ENCODE results near the gene CLDN2. TPM values are rescaled to one million over a fixed set of nuclear protein-coding genes. Genes with fewer than 3 reads are reported as not detected.
A peak's percentile ranks its signal among the peaks of the same experiment; 100 is the strongest.

The CLDN2 gene
- total and polyA plus RNA-seq, 10 of the 15 experiments (the other 5 are each of a cell fraction or from before 2014, with no cell fraction given): 0.06 TPM; not detected in 9

GRCh38 chrX:106952988-106953387 is 32.8 kb downstream of the CLDN2 start:
- H3K36me3 ChIP-seq (ENCODE audit: control insufficient read depth in 2 of 2, insufficient read depth in 2 of 2, low read length in 1 of 2): no peaks in the 10 kb centered on the region
- no peaks in the 10 kb centered on the region for H3K9me3 ChIP-seq (replicated peaks; ENCODE audit: control insufficient read depth, insufficient read depth, low read length)
- H3K9ac ChIP-seq (ENCODE audit: control insufficient read depth, insufficient read depth, low read length): no peak overlapping the region
- H3K27ac ChIP-seq (ENCODE audit: control insufficient read depth, insufficient read depth): no peak overlapping the region
- in situ Hi-C loops (cut with MboI) (no loop called here), intact Hi-C loops (cut with micrococcal nuclease; ENCODE audit: unreplicated experiment) (loop anchor here (1.0 kb wide), 1 partner anchor 55 kb away; no protein-coding TSS in a partner anchor)
- WGBS (ENCODE audit: insufficient coverage, insufficient replicate concordance, low lambda C conversion rate, missing lambda C conversion rate): 33% methylated on average over 1 of the region's 1 CpG
- H3K27me3 ChIP-seq (replicated peaks in 1 of 2; ENCODE audit: control insufficient read depth in 2 of 2, insufficient read depth in 2 of 2, low read length in 1 of 2): no peaks in the 10 kb centered on the region; a peak in 1 of 4 replicates
- ChIA-PET POLR2A (no interaction called here), SMC1A (ENCODE audit: uncharacterized antibody, unreplicated experiment) (no interaction called here), CTCF (interaction anchor here (0.8 to 1.1 kb wide), 3 partner anchors 16 to 59 kb away, joined by 3 to 4 read pairs (median 3); no protein-coding TSS in a partner anchor), RAD21 (ENCODE audit: unreplicated experiment) (no interaction called here)
- no peak overlapping the region for H2AFZ ChIP-seq (ENCODE audit: control insufficient read depth, low read depth, low read length)
- FAIRE-seq (no peak), ATAC-seq (no peak), DNase-seq (ENCODE audit: low read depth, low spot score) (no peak)
- H3K4me1 ChIP-seq (ENCODE audit: control insufficient read depth, insufficient read depth, low read length): no peaks in the 10 kb centered on the region
- H3K79me2 ChIP-seq (ENCODE audit: control insufficient read depth, insufficient read depth, low read length): no peaks in the 10 kb centered on the region
- no TSS peak for BruUV-seq (replicated peaks)
- H3K4me3 ChIP-seq: no peak overlapping the region
- H3K4me2 ChIP-seq (ENCODE audit: control insufficient read depth, insufficient read depth): no peak overlapping the region
- TF ChIP-seq POU2F2 (IDR thresholded peaks at IDR 0.05; ENCODE audit: borderline replicate concordance, low read depth, low read length) (no peak), CTCF (IDR thresholded peaks at IDR 0.05 in 2 of 3, conservative IDR thresholded peaks at IDR 0.05 in 1 of 3; ENCODE audit: control insufficient read depth in 2 of 3, extremely low read depth in 1 of 3, insufficient read depth in 1 of 3, low read depth in 3 of 3, low read length in 3 of 3) (peak in 1 of 3 experiments; percentile 36; a peak in 3 of 6 replicates), SMC3 (IDR thresholded peaks at IDR 0.05; ENCODE audit: borderline replicate concordance, low read length) (peak; percentile 15; the same call in 1 of the 2 replicates)
- no peaks in the 10 kb centered on the region for H4K20me1 ChIP-seq (ENCODE audit: control insufficient read depth, insufficient read depth)

GRCh38 chrX:106954041-106954440 is 33.8 kb downstream of the CLDN2 start:
- Histone ChIP-seq H3K9ac (ENCODE audit: control insufficient read depth, insufficient read depth, low read length) (no peak overlapping the region), H3K27me3 (replicated peaks in 1 of 2; ENCODE audit: control insufficient read depth in 2 of 2, insufficient read depth in 2 of 2, low read length in 1 of 2) (no peaks in the 10 kb centered on the region; a peak in 1 of 4 replicates), H3K36me3 (ENCODE audit: control insufficient read depth in 2 of 2, insufficient read depth in 2 of 2, low read length in 1 of 2) (no peaks in the 10 kb centered on the region), H3K4me2 (ENCODE audit: control insufficient read depth, insufficient read depth) (no peak overlapping the region), H3K27ac (ENCODE audit: control insufficient read depth, insufficient read depth) (no peak overlapping the region), H2AFZ (ENCODE audit: control insufficient read depth, low read depth, low read length) (no peak overlapping the region), H3K4me3 (no peak overlapping the region), H4K20me1 (ENCODE audit: control insufficient read depth, insufficient read depth) (no peaks in the 10 kb centered on the region), H3K4me1 (ENCODE audit: control insufficient read depth, insufficient read depth, low read length) (no peaks in the 10 kb centered on the region), H3K9me3 (replicated peaks; ENCODE audit: control insufficient read depth, insufficient read depth, low read length) (no peaks in the 10 kb centered on the region), H3K79me2 (ENCODE audit: control insufficient read depth, insufficient read depth, low read length) (no peaks in the 10 kb centered on the region)
- ChIA-PET POLR2A (no interaction called here), SMC1A (ENCODE audit: uncharacterized antibody, unreplicated experiment) (no interaction called here), RAD21 (ENCODE audit: unreplicated experiment) (no interaction called here), CTCF (interaction anchor here (1.0 to 1.8 kb wide), 2 partner anchors 55 to 60 kb away, joined by 4 to 9 read pairs; no protein-coding TSS in a partner anchor)
- in situ Hi-C loops (cut with MboI): no loop called here
- WGBS (ENCODE audit: insufficient coverage, insufficient replicate concordance, low lambda C conversion rate, missing lambda C conversion rate): 17% methylated on average over 4 of the region's 4 CpGs
- no peak for DNase-seq (ENCODE audit: low read depth, low spot score)
- BruUV-seq (replicated peaks): no TSS peak
- peak; percentile 52 for ATAC-seq
- no peak for FAIRE-seq
- intact Hi-C loops (cut with micrococcal nuclease; ENCODE audit: unreplicated experiment): no loop called here
- TF ChIP-seq ASH2L (IDR thresholded peaks at IDR 0.05; ENCODE audit: borderline replicate concordance, low read depth): no peak
- no peak for TF ChIP-seq IKZF2 (IDR thresholded peaks at IDR 0.05)
- no peak for TF ChIP-seq USF2 (IDR thresholded peaks at IDR 0.05; ENCODE audit: borderline replicate concordance, low read depth, low read length)
- TF ChIP-seq CREM (IDR thresholded peaks at IDR 0.05; ENCODE audit: low read depth): no peak
- no peak for TF ChIP-seq RBBP5 (conservative IDR thresholded peaks at IDR 0.05)
- TF ChIP-seq SIX5 (IDR thresholded peaks at IDR 0.05; ENCODE audit: low read depth, low read length, severe bottlenecking): no peak
- peak; percentile 56; the same call in 1 of the 2 replicates for TF ChIP-seq ZNF24 (IDR thresholded peaks at IDR 0.05)
- no peak for TF ChIP-seq ATF3 (IDR thresholded peaks at IDR 0.05; ENCODE audit: borderline replicate concordance, extremely low read depth, low read depth, low read length)
- TF ChIP-seq NFXL1 (IDR thresholded peaks at IDR 0.05; ENCODE audit: borderline replicate concordance): no peak
- peak; percentile 63 for TF ChIP-seq MEF2B (IDR thresholded peaks at IDR 0.05; ENCODE audit: partially characterized antibody, poor library complexity, severe bottlenecking)
- no peak for TF ChIP-seq ZZZ3 (IDR thresholded peaks at IDR 0.05; ENCODE audit: control insufficient read depth, insufficient read length, low read depth)
- no peak for TF ChIP-seq SMC3 (IDR thresholded peaks at IDR 0.05; ENCODE audit: borderline replicate concordance, low read length)
